Measurements from ENCODE around the gene ATXN1. TPM values are rescaled to one million over a fixed set of nuclear protein-coding genes. Genes with fewer than 3 reads are reported as not detected.
"Not testable (repeated sequence)": the region's sequence is repeated elsewhere in the genome, so short reads cannot be mapped to it uniquely, and the experiment has no call there.

Gene ATXN1
- polyA plus RNA-seq, 6 donors from 2014 or later = 0.14 to 1.2 (median 0.60) TPM; not detected in 1

DNA sequence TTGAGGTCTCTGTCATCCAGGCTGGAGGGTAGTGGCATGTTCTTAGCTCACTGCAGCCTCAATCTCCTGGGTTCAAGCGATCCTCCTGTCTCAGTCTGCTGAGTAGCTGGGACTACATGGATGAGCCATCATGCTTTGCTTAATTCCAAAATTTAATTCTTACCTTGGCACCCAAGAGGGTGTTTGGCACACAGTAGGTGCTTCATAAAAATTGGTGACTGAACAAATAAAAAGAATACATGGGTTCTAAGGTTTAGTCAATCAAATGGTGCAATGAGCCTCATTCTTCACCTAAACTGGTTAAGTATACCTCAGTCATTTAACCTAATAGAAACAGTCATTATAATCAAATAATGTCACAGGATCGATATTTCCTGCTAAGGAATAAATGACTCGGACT, 352.5 kb downstream of the ATXN1 start:
- DNase-seq (no peak), ATAC-seq (ENCODE audit: low read depth in 2 of 2) (no peak)
- Mint-ChIP-seq H3K4me1 (peaks cover 13 to 20% (median 16%) of the 10 kb centered on the region in 3 donors), H3K27ac (peak overlapping the region in 1 of 6 donors; percentile 15), H3K9me3 (no peaks in the 10 kb centered on the region), H3K36me3 (no peaks in the 10 kb centered on the region), H3K4me3 (no peak overlapping the region), H3K27me3 (no peaks in the 10 kb centered on the region)

DNA sequence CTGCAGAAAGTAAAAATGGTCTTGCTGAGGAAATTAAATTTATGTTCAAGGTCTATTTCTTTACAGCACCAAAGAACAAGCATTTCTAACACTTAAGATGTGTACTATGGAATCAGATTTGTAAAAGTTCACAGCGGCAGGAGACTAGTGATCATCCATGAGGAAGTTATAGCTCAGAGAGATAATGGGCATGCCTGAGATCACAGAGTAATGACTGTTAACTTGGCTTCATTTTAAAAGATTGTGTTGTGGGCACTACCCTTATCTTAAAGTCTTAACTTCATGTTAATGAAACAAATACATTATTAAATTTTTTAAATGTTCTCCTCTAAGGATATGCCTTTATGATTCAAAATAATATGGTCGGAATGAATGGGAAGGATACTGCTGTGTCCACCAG, 354.3 kb downstream of the ATXN1 start:
- H3K36me3 Mint-ChIP-seq = no peaks in the 10 kb centered on the region
- no peaks in the 10 kb centered on the region for H3K9me3 Mint-ChIP-seq
- ATAC-seq (ENCODE audit: low read depth in 2 of 2) = no peak
- H3K4me1 Mint-ChIP-seq = peaks cover 12 to 17% (median 13%) of the 10 kb centered on the region in 3 donors
- H3K4me3 Mint-ChIP-seq = peak overlapping the region in 3 of 8 donors; percentile 3 to 36 (median 30)
- H3K27me3 Mint-ChIP-seq = no peaks in the 10 kb centered on the region
- H3K27ac Mint-ChIP-seq = peak overlapping the region; percentile 46 to 84 (median 80)
- no peak for DNase-seq

DNA sequence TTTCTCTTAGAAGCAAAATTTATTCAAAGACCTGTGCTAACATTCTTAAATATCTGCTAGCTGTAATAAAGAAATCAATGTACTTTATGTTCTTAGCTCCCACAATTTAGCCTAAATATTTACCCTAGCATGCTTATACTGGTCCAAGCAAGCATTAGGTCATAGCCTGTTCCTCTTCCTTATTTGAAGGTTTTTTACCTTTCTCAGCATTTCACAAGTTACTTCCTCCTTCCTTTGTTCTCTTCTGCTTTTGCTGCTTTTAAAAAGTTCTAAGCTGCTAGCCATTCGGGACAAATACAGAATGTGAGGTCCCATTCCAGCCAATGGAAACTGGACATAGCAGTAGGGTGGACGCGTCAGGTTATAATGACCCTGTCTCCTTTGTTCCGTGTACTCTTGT, 354.7 kb downstream of the ATXN1 start:
- DNase-seq (peak; percentile 15), ATAC-seq (ENCODE audit: low read depth in 2 of 2) (peak; percentile 39 to 45)
- Mint-ChIP-seq H3K4me3 (peak overlapping the region in 3 of 8 donors; percentile 3 to 36 (median 30)), H3K27ac (peak overlapping the region; percentile 46 to 84 (median 80)), H3K4me1 (peaks cover 12 to 17% (median 13%) of the 10 kb centered on the region in 3 donors)
- not testable (repeated sequence) for H3K27me3 Mint-ChIP-seq, H3K36me3 Mint-ChIP-seq, H3K9me3 Mint-ChIP-seq

DNA sequence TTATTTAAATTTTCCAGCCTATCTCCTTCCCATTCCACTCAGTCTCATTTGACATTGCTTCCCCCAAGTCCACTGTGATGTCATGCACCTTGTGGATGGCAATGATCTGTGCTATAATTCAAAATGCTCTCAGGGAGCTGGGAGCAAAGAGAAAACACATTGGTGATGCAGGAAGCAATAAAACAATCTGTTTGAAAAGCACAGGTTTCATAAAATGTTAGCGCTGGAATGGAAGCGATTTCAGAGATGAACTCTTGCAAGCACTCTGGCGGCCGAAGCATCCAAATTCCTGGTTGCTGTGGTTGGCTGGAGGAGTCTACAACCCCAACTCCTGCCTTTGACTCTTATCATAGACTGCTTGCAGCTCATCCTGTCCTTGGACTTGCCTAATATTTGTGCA, 355.9 kb downstream of the ATXN1 start:
- peaks cover 12 to 17% (median 13%) of the 10 kb centered on the region in 3 donors for H3K4me1 Mint-ChIP-seq
- DNase-seq = no peak
- peaks cover 0 to 1% (median 1%) of the 10 kb centered on the region in 3 donors for H3K27me3 Mint-ChIP-seq
- peak overlapping the region in 1 of 6 donors; percentile 51 for H3K27ac Mint-ChIP-seq
- ATAC-seq (ENCODE audit: low read depth in 2 of 2) = no peak
- peaks cover 0 to 3% (median 0%) of the 10 kb centered on the region in 7 donors for H3K9me3 Mint-ChIP-seq
- H3K4me3 Mint-ChIP-seq = no peak overlapping the region
- H3K36me3 Mint-ChIP-seq = no peaks in the 10 kb centered on the region

DNA sequence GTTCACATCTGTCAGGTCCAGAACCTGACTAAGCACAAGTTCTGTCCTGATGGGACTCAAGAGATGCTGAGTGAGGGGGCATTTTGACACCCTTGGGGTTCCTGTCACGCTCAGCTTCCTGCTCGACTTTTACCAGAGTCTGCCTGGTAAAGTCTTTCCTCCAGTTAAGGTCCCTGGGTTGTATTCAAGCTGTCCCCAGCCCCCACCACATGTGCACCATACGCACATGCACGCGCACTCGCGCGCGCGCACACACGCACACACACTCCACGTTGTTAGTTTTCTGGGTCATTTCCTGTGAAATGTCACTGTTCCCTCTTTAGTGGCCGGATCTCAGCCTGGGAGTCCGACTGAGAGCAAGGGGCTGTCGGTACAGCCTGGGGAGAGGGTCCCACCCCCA, 356.8 kb downstream of the ATXN1 start:
- Mint-ChIP-seq H3K4me1 (peaks cover 6 to 13% (median 8%) of the 10 kb centered on the region in 3 donors), H3K27ac (no peak overlapping the region), H3K9me3 (peaks cover 0 to 3% (median 0%) of the 10 kb centered on the region in 7 donors), H3K27me3 (peaks cover 0 to 9% (median 7%) of the 10 kb centered on the region in 3 donors), H3K4me3 (no peak overlapping the region), H3K36me3 (no peaks in the 10 kb centered on the region)
- ATAC-seq (ENCODE audit: low read depth in 2 of 2) = no peak
- DNase-seq = no peak

DNA sequence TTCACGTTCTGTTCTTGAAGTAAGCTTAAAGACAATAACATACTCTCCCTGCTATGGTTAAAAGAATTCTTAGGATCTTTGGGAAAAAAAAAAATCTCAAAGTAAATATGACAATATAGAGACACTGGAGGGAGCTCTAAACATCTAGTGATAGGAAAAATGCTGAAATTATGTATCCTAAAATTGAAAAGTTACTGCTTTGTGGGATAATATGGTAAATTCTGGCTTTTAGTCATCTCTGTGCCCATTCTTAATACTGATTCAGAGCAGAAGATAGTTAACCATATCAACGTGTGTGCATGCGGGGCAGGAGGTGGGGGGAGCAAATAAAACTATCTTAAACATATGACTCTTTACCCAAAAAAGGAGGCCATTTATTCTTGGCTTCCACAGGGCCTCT, 357.4 kb downstream of the ATXN1 start:
- peak overlapping the region in 1 of 6 donors; percentile 42 for H3K27ac Mint-ChIP-seq
- H3K36me3 Mint-ChIP-seq = no peaks in the 10 kb centered on the region

DNA sequence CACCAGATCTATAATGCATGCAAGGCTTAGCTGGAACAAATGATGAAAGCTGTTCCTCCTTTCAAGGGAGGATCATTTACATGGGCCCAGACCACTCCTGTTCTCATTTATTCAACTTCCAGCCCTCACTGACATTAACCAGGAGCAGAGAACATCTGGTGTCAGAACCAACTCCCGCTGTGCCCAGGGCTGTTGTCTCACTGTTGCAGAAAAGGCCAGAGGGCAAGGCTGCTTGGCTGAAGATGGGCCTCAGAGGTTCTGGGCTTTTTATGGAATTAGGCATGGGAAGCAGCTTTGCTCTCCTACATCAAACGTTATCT, 358.7 kb downstream of the ATXN1 start:
- Mint-ChIP-seq H3K36me3 (no peaks in the 10 kb centered on the region), H3K4me1 (peaks cover 6 to 10% (median 8%) of the 10 kb centered on the region in 3 donors), H3K9me3 (peaks cover 0 to 3% (median 0%) of the 10 kb centered on the region in 7 donors), H3K27ac (no peak overlapping the region), H3K4me3 (no peak overlapping the region), H3K27me3 (peaks cover 0 to 9% (median 7%) of the 10 kb centered on the region in 3 donors)
- no peak for ATAC-seq (ENCODE audit: low read depth in 2 of 2)
- DNase-seq = no peak

More for the DNA sequence above, 357.4 kb downstream of the ATXN1 start:
- DNase-seq = no peak
- peaks cover 6 to 10% (median 8%) of the 10 kb centered on the region in 3 donors for H3K4me1 Mint-ChIP-seq
- peaks cover 0 to 9% (median 7%) of the 10 kb centered on the region in 3 donors for H3K27me3 Mint-ChIP-seq
- ATAC-seq (ENCODE audit: low read depth in 2 of 2) = no peak
- peaks cover 0 to 3% (median 0%) of the 10 kb centered on the region in 7 donors for H3K9me3 Mint-ChIP-seq
- no peak overlapping the region for H3K4me3 Mint-ChIP-seq

DNA sequence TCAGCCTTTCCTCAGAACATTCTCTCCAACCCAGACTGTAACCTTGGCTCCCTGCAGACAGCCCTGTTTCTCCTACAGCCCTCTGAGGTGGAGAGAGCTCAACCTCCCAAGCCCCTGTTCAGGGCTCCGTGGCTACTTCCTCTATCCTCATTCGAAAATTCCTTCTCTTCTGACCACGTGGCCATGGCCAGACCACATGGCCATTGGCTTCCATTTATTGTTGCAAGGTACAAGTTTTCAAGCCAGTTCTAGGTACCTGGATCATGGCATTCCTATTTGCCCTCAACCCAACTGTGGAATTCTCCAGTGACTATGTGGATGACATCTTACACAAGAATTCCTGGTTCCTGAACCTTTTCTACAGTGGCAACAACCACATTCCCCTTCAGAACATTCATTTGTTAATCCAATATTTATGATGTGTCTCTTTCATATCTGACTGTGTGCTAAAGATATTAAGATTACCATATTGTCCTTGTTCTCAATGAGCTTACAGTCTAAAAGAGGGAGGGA, 361.0 kb downstream of the ATXN1 start:
- Mint-ChIP-seq H3K9me3 (peaks cover 0 to 3% (median 0%) of the 10 kb centered on the region in 7 donors), H3K36me3 (no peaks in the 10 kb centered on the region), H3K4me3 (no peak overlapping the region), H3K27me3 (peaks cover 0 to 9% (median 7%) of the 10 kb centered on the region in 3 donors), H3K4me1 (no peaks in the 10 kb centered on the region), H3K27ac (peak overlapping the region in 1 of 6 donors; percentile 13)
- DNase-seq (no peak), ATAC-seq (ENCODE audit: low read depth in 2 of 2) (no peak)

DNA sequence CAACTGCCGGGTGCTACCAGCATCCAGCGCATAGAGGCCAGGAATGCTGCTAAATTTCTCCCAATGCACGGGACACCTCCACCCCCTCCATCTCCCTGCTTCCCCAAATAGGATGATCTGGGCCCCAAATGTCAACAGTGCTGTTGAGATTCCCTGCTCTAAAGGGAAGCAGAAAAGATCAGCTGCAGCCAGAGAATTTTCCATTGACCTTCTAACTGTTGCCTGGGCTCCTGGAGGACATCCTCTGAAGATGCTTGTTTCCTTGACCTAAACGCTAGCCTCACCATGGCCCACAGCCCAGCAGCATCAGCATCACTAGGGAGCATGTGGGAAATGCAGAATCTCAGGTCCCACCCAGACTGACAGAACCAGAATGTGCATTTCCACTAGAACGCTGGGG, 361.6 kb downstream of the ATXN1 start:
- ATAC-seq (ENCODE audit: low read depth in 2 of 2) = no peak
- Mint-ChIP-seq H3K4me1 (no peaks in the 10 kb centered on the region), H3K27me3 (peaks cover 0 to 9% (median 7%) of the 10 kb centered on the region in 3 donors), H3K27ac (peak overlapping the region in 1 of 6 donors; percentile 1), H3K36me3 (no peaks in the 10 kb centered on the region), H3K4me3 (no peak overlapping the region), H3K9me3 (peaks cover 0 to 3% (median 0%) of the 10 kb centered on the region in 7 donors)
- DNase-seq = no peak

DNA sequence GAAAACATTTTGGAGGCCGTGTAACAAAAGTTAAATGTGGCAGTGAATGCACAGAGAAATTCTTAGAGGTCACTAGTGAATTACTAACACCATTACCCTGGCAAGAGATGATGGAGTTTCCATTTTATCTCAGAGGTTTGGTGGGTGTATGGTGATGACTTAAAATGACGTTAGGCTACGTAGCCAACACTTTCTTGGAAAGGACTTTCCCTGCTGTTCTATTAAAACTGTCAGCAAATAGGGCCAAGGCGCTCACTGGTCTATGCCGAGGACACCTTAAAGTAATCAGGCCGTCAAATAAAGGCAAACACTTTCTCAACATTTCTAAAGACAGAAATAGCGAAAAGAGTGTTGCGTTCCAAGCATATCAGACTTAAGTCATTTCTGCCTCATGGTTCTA, 362.1 kb downstream of the ATXN1 start:
- H3K27me3 Mint-ChIP-seq = peaks cover 0 to 9% (median 7%) of the 10 kb centered on the region in 3 donors
- no peaks in the 10 kb centered on the region for H3K4me1 Mint-ChIP-seq
- H3K27ac Mint-ChIP-seq = no peak overlapping the region
- H3K9me3 Mint-ChIP-seq = peaks cover 0 to 3% (median 0%) of the 10 kb centered on the region in 7 donors
- ATAC-seq (ENCODE audit: low read depth in 2 of 2) (no peak), DNase-seq (no peak)
- no peak overlapping the region for H3K4me3 Mint-ChIP-seq
- no peaks in the 10 kb centered on the region for H3K36me3 Mint-ChIP-seq

DNA sequence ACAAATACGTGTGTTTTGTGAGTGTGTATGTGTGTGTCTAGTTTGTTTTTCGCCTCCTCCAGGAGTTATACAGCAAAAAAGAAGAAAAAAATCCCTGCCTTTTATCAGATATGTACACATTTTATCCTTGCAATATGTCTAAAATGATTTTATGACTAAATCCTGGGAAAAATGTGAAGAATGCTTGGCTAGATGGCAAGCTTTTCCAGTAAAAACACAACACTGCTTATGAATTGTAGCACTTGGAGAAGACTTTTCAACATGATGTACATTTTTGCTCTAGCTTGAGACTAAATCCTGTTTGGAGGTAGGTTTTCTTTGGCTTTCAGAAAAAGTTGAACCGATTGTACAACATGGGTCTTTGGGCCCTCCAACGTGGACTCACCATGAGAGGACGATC, 362.7 kb downstream of the ATXN1 start:
- ATAC-seq (ENCODE audit: low read depth in 2 of 2) (no peak), DNase-seq (no peak)
- no peak overlapping the region for H3K27ac Mint-ChIP-seq
- H3K27me3 Mint-ChIP-seq = peaks cover 0 to 9% (median 7%) of the 10 kb centered on the region in 3 donors
- no peaks in the 10 kb centered on the region for H3K36me3 Mint-ChIP-seq
- no peaks in the 10 kb centered on the region for H3K4me1 Mint-ChIP-seq
- H3K4me3 Mint-ChIP-seq = no peak overlapping the region
- peaks cover 0 to 3% (median 0%) of the 10 kb centered on the region in 7 donors for H3K9me3 Mint-ChIP-seq

DNA sequence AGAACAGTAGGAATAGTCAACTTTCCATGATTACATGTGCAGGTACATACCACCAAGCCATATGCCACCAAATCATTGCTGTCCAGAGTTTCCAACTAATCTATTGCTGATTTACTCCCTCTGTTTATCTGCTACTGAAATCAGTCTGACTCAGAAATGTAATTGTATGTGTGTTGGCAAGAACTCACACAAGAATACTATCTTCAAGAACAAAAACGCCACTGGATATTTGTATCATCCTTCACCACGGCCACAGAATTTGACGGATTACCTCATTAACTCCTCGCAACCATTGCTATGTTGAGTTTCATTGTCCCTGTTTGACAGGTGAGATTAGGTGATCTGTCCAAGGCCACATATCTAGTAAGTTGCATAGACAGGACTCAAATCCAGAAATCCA, 363.6 kb downstream of the ATXN1 start:
- Mint-ChIP-seq H3K36me3 (no peaks in the 10 kb centered on the region), H3K27ac (no peak overlapping the region), H3K4me3 (no peak overlapping the region), H3K4me1 (no peaks in the 10 kb centered on the region), H3K9me3 (peaks cover 0 to 3% (median 0%) of the 10 kb centered on the region in 7 donors), H3K27me3 (peaks cover 0 to 9% (median 7%) of the 10 kb centered on the region in 3 donors)
- no peak for DNase-seq
- ATAC-seq (ENCODE audit: low read depth in 2 of 2) = no peak

DNA sequence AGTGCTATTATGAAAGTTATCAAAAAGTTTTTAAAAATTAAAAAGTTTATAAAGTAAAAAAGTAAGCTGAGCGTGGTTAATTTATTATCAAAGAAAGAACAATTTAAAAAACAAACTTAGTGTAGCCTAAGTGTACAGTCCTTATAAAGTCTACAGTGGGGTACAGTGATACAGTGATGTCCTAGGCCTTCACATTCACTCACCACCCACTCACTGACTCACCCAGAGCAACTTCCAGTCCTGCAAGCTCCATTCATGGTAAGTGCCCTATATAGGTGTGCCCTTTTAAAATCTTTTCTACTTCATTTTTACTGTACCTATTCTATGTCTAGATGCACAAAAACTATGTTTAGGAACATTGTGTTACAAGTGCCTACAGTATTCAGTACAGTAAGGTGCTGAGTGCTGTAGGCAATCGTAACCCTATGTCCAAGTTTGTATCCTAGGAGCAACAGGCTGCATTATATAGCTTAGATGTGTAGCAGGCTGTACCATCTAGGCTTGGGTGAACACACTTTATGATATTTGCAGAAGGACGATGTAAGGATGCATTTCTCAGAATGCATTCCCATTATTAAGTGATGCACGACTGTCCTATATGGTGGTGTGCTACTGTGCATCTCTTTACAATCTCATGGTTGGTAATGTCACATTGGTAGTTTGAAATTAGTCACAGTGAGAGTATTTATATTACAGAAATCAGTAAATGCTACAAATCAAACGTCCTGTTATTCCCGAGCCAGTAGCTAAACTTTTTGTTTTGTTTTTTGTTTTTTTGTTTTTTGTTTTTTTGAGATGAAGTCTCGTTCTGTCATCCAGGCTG, 364.6 kb downstream of the ATXN1 start:
- Mint-ChIP-seq H3K4me1 (no peaks in the 10 kb centered on the region), H3K4me3 (no peak overlapping the region), H3K36me3 (no peaks in the 10 kb centered on the region), H3K9me3 (peaks cover 0 to 2% (median 0%) of the 10 kb centered on the region in 7 donors), H3K27ac (no peak overlapping the region), H3K27me3 (peaks cover 0 to 9% (median 7%) of the 10 kb centered on the region in 3 donors)
- DNase-seq (no peak), ATAC-seq (ENCODE audit: low read depth in 2 of 2) (no peak)

DNA sequence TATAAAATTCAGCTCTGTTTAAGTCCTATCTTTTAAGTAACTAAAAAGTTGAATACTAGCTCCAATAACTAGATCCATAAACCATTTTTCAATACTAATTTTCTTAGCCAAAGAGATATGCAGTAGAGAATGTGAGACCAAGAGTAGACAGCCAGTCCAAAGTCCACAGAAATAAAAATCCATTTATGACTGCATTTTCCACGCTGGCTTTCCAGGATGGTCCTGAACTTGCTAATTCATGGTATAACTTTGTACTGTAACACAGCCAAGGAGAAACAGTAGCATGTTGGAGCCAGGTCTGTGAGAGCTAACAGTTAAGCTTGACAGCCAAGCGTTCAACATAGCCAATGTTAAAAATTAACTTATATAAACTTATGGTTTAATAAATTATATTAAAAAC, 366.6 kb downstream of the ATXN1 start:
- DNase-seq (no peak), ATAC-seq (ENCODE audit: low read depth in 2 of 2) (no peak)
- H3K4me3 Mint-ChIP-seq = no peak overlapping the region
- peaks cover 0 to under 1% (median 0%) of the 10 kb centered on the region in 3 donors for H3K27me3 Mint-ChIP-seq
- no peaks in the 10 kb centered on the region for H3K36me3 Mint-ChIP-seq
- no peaks in the 10 kb centered on the region for H3K9me3 Mint-ChIP-seq
- H3K4me1 Mint-ChIP-seq = no peaks in the 10 kb centered on the region
- H3K27ac Mint-ChIP-seq = no peak overlapping the region

Data from naive B cell (primary cell).